GM12892 (cell line): ENCODE measurements around the gene PAOX.
"Not testable (repeated sequence)": the region's sequence is repeated elsewhere in the genome, so short reads cannot be mapped to it uniquely, and the experiment has no call there.

Source experiments
- DNase-seq: peaks from one replicate; pipeline ENCODE4 v3.0.0; 2011; ENCODE audit not compliant: insufficient read length
- FAIRE-seq: peaks from 2 replicates; lab custom pipeline; 2011; peaks lifted over from hg19 to GRCh38; lab: Jason Lieb, UNC
- POLR2A ChIP-seq: IDR thresholded peaks from 2 replicates; pipeline ENCODE4 v1.6.1; 2011; ENCODE audit warnings: low read depth, low read length, control low read depth
- POLR2AphosphoS5 ChIP-seq: IDR thresholded peaks from 2 replicates; pipeline ENCODE4 v1.6.1; 2011; ENCODE audit warnings: low read depth, low read length, control low read depth
- TAF1 ChIP-seq: IDR thresholded peaks from 2 replicates; pipeline ENCODE4 v1.6.1; 2011; ENCODE audit warnings: low read depth, mild to moderate bottlenecking, control low read depth, low read length, borderline replicate concordance

Gene PAOX

GRCh38 chr10:133379801-133380666 is 972 bp downstream of the PAOX start:
- TF ChIP-seq TAF1: no peak
- TF ChIP-seq POLR2AphosphoS5: no peak
- no peak for TF ChIP-seq POLR2A
- FAIRE-seq (no peak), DNase-seq (no peak)

- peak; percentile 14 for FAIRE-seq
- DNase-seq: no peak
- no peak for TF ChIP-seq TAF1
- TF ChIP-seq POLR2AphosphoS5: no peak
- no peak for TF ChIP-seq POLR2A
Observed at GRCh38 chr10:133381036-133381435, 2.0 kb downstream of the PAOX start.

- FAIRE-seq (no peak), DNase-seq (no peak)
- TF ChIP-seq TAF1 (no peak), POLR2AphosphoS5 (no peak), POLR2A (no peak)
Observed at GRCh38 chr10:133383551-133383950, 4.5 kb downstream of the PAOX start.

GRCh38 chr10:133384071-133384470 is 5.0 kb downstream of the PAOX start:
- FAIRE-seq: no peak
- no peak for DNase-seq
- TF ChIP-seq POLR2AphosphoS5 (no peak), TAF1 (no peak), POLR2A (no peak)

GRCh38 chr10:133385214-133385613 is 6.2 kb downstream of the PAOX start:
- no peak for FAIRE-seq
- no peak for DNase-seq
- TF ChIP-seq POLR2A (no peak), POLR2AphosphoS5 (no peak), TAF1 (no peak)

GRCh38 chr10:133386951-133387350 is 7.9 kb downstream of the PAOX start:
- not testable (repeated sequence) for FAIRE-seq, DNase-seq

GRCh38 chr10:133388236-133388972 is 9.3 kb downstream of the PAOX start:
- FAIRE-seq: no peak
- DNase-seq: no peak
- TF ChIP-seq TAF1: no peak
- no peak for TF ChIP-seq POLR2A
- no peak; the same call in 1 of the 2 replicates for TF ChIP-seq POLR2AphosphoS5

- DNase-seq (peak; percentile 73), FAIRE-seq (peak; percentile 97)
- peak; percentile 76 for TF ChIP-seq POLR2A
- no peak; the same call in none of the 2 replicates for TF ChIP-seq POLR2AphosphoS5
- peak; percentile 47; the same call in 1 of the 2 replicates for TF ChIP-seq TAF1
Observed at GRCh38 chr10:133388973-133389818, 10.1 kb downstream of the PAOX start.

- no peak for TF ChIP-seq TAF1
- no peak for TF ChIP-seq POLR2AphosphoS5
- no peak for TF ChIP-seq POLR2A
- DNase-seq (no peak), FAIRE-seq (peak; percentile 77)
Observed at GRCh38 chr10:133390597-133391248, 11.7 kb downstream of the PAOX start.

GRCh38 chr10:133391249-133391635 is 12.2 kb downstream of the PAOX start:
- TF ChIP-seq TAF1 (no peak), POLR2A (no peak), POLR2AphosphoS5 (no peak)
- FAIRE-seq (no peak), DNase-seq (no peak)

GRCh38 chr10:133391761-133392518 is 12.9 kb downstream of the PAOX start:
- no peak for FAIRE-seq
- DNase-seq: no peak

More at GRCh38 chr10:133391761-133392518, 12.9 kb downstream of the PAOX start:
- TF ChIP-seq TAF1 (no peak), POLR2AphosphoS5 (no peak), POLR2A (no peak)
